Upper lobe of right lung (tissue), 1 donor: ENCODE measurements around the gene RHO. TPM values are rescaled to one million over a fixed set of nuclear protein-coding genes. Genes with fewer than 3 reads are reported as not detected.

Source experiments
- ATAC-seq: fragments of 200-7000 bp; cut with Tn5 transposase; one replicate; pipeline ENCODE4 v1.9.1; 2020; ENCODE audit warnings: mild to moderate bottlenecking, moderate library complexity
- DNase-seq: peaks from one replicate; pipeline ENCODE4 v3.0.0-alpha.2; 2020
- H3K27ac ChIP-seq: fragments of 200-600 bp; one replicate; pipeline ENCODE4 v1.8.0; 2022
- H3K27me3 ChIP-seq: fragments of 200-600 bp; one replicate; pipeline ENCODE4 v1.8.0; 2022; ENCODE audit warnings: mild to moderate bottlenecking
- H3K36me3 ChIP-seq: fragments of 200-600 bp; one replicate; pipeline ENCODE4 v1.8.0; 2022
- H3K4me1 ChIP-seq: fragments of 200-600 bp; one replicate; pipeline ENCODE4 v1.8.0; 2022
- H3K4me3 ChIP-seq: fragments of 200-600 bp; one replicate; pipeline ENCODE4 v1.8.0; 2022; ENCODE audit warnings: mild to moderate bottlenecking
- H3K9me3 ChIP-seq: fragments of 200-600 bp; one replicate; pipeline ENCODE4 v1.8.0; 2022
- intact Hi-C: fragments of 100-400 bp; cut with DNase I; formaldehyde crosslinking; loops from one replicate; pipeline ENCODE4 v1.11.0; 2022
- total RNA-seq: library from RNA; stranded (reverse); fragmentation: NEBNext Ultra II Directional; extraction: Animal tissue kit (Norgen Biotek cat#: 25700); gene quantifications from one replicate; pipeline ENCODE4 v1.2.1, GENCODE V29; 2021
- TF ChIP-seq, protein P1 (sequence below): fragments of 200-600 bp; IDR thresholded peaks from one replicate; pipeline ENCODE4 v1.8.0; 2022; ENCODE audit warnings: antibody characterized with exemption
- donor health status: DM: no; HTN: yes; CAD: no; lungs with severe emphysema.

Gene RHO
- total RNA-seq, 1 donor from 2014 or later = not detected

DNA sequence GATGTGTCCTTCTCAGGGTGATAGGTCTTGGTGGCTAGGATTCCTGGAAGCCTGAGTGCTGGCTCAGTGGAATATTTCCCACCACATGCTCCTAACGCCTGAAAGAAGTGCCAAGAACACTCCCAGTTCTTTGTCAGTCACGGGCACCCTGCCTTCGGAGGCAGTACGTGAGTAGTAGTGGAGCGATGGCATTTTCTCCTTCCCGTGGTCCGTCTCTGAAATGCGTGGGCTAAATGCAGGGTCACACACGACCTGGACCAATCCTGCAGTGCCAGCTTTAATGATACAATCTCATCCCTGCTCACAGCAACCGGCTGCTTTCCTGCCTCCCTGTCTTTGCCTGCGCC, 29.1 kb downstream of the RHO start:
- Histone ChIP-seq H3K4me3 (no peak overlapping the region), H3K27ac (peak overlapping the region; percentile 55), H3K27me3 (no peaks in the 10 kb centered on the region), H3K36me3 (peaks cover 73% of the 10 kb centered on the region), H3K4me1 (peaks cover 74% of the 10 kb centered on the region), H3K9me3 (no peaks in the 10 kb centered on the region)
- ATAC-seq (no peak), DNase-seq (no peak)
- TF ChIP-seq, protein P1, sequence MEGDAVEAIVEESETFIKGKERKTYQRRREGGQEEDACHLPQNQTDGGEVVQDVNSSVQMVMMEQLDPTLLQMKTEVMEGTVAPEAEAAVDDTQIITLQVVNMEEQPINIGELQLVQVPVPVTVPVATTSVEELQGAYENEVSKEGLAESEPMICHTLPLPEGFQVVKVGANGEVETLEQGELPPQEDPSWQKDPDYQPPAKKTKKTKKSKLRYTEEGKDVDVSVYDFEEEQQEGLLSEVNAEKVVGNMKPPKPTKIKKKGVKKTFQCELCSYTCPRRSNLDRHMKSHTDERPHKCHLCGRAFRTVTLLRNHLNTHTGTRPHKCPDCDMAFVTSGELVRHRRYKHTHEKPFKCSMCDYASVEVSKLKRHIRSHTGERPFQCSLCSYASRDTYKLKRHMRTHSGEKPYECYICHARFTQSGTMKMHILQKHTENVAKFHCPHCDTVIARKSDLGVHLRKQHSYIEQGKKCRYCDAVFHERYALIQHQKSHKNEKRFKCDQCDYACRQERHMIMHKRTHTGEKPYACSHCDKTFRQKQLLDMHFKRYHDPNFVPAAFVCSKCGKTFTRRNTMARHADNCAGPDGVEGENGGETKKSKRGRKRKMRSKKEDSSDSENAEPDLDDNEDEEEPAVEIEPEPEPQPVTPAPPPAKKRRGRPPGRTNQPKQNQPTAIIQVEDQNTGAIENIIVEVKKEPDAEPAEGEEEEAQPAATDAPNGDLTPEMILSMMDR = no peak
- intact Hi-C loops = no loop called here

DNA sequence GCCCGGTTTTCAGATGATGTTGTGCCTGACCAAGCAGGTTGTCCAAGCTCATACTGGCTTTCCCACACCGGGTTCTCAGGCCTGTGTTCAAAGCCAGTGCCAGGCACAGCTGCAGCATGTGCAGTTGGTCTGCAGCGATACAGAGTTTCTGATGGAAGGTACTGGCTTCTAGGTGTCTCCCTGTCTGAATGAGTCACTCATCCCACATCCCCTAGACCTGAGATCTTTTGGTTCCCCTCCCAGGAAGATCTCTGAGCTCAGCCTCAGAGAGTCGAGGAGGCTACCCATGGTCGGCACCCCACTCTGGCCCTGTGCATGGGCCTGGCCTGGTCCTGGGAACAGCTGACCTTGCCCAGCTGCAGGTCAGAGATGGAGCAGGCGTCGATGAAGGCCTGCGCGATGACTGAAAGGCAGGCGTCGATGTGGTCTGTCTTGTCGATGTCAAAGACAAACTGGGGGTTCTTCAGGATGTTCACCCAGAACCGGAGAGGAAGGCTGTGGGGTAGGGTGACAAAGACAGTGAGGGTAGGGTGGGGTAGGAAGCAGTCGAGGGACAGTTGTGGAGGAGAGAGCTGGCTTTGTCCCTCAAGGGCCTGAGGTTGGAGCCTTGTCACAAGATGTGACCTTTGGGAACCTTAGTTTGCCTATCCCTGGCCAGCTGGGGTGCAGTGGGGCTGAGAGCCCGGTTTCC, 29.8 kb downstream of the RHO start:
- peaks cover 80% of the 10 kb centered on the region for H3K36me3 ChIP-seq
- peaks cover 72% of the 10 kb centered on the region for H3K4me1 ChIP-seq
- no peak overlapping the region for H3K4me3 ChIP-seq
- ATAC-seq = no peak
- TF ChIP-seq, protein P1 = no peak
- no peaks in the 10 kb centered on the region for H3K27me3 ChIP-seq
- intact Hi-C loops = no loop called here
- H3K9me3 ChIP-seq = no peaks in the 10 kb centered on the region
- H3K27ac ChIP-seq = peak overlapping the region; percentile 55
- DNase-seq = no peak

DNA sequence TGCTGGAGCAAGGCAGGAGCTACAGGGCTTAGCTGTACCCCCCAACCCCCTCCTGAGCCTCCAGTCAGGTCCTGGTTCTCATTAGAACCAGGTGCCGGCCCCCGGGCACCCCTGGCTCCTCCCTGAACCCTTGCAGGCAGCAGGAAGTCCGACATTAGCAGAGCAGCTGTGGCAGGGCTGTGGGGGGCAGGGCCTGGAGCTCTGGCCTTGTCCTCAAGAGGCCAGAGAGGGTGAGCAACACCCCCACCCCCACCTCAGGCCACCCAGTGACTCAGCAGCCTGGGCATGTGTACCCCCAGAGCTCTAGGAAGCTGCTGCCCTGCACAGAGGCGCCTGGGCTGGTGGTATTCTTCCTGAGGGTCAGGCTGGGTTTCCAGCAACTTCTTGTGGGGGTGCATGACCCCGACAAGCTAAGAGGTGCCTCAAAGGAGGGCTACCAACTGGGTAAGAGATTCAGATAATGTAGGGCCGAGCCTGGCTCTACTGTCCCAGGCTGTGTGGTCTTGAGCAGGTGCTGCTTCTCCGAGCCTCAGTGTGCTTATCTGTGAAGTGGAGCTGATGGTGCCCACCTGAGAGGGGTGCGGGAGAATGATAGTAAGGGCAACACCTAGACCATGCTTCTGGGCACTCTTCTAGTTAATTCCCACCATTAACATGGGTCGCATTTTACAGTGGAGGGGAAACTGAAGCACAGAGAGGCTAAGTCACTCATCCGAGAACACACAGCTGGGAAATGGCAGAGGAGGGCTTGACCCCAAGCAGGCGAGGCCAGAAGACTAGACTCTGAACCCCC, 30.5 kb downstream of the RHO start:
- Histone ChIP-seq H3K4me1 (peaks cover 67% of the 10 kb centered on the region), H3K9me3 (no peaks in the 10 kb centered on the region), H3K36me3 (peaks cover 88% of the 10 kb centered on the region), H3K27me3 (no peaks in the 10 kb centered on the region), H3K27ac (peak overlapping the region; percentile 55), H3K4me3 (no peak overlapping the region)
- intact Hi-C loops = no loop called here
- no peak for DNase-seq
- TF ChIP-seq, protein P1 = no peak
- ATAC-seq = no peak

DNA sequence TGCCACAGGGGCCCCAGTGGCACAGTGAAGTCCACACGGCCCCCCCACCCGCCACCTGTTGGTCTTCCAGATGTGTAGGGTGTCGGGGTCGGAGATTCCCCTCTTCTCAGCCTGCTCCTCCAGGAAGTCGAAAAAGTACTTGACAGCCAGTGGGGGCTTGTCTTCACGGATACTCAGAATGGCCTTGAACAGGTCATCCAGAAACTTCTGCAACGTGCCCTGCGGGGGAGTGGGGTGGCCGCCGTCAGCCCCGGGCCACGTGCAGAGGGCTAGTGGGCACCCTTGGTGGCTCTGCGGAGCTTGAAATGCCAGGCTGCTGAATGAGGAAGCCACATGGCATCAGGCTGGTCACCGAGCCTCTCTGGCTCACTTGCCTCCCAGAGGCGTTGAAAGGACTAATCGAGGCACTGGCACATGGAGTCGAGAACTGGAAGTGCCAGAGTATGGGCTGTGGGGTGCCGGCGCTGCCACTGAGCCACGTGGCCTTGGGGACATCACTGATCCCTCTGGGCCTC, 31.2 kb downstream of the RHO start:
- Histone ChIP-seq H3K4me3 (no peak overlapping the region), H3K36me3 (peaks cover 94% of the 10 kb centered on the region), H3K9me3 (no peaks in the 10 kb centered on the region), H3K4me1 (peaks cover 66% of the 10 kb centered on the region), H3K27ac (no peak overlapping the region), H3K27me3 (no peaks in the 10 kb centered on the region)
- TF ChIP-seq, protein P1 = no peak
- intact Hi-C loops = no loop called here
- ATAC-seq (no peak), DNase-seq (no peak)

DNA sequence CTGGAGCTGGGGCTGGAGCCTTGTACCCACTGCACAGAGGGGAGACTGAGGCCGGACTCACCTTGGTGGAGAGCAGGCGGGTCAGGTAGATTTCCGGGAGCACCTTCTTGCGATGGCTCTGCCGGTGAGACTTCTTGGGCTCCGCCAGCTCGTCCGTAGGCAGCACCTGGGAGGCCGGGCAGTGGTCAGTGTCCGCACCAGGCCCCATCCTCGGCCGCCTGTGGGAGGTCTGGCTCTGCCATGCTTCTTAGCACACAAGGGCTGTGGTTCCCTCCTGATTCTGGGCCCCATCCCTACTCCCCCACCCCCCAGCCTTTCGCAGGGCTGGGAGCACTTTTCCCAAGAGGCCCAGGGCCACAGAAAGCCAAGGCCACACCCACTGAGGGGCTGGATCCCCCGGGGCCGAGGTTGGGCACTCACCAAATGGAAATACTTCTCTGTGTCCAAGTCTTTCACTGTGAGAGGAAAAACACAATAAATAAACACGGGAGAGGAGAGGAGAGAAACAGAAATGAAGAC, 31.9 kb downstream of the RHO start:
- Histone ChIP-seq H3K4me1 (peaks cover 63% of the 10 kb centered on the region), H3K27ac (peak overlapping the region; percentile 81), H3K4me3 (no peak overlapping the region), H3K36me3 (peaks cover 98% of the 10 kb centered on the region), H3K27me3 (no peaks in the 10 kb centered on the region), H3K9me3 (no peaks in the 10 kb centered on the region)
- intact Hi-C loops = no loop called here
- ATAC-seq = no peak
- TF ChIP-seq, protein P1 = no peak
- DNase-seq = no peak
